HEK293 (cell line): Measurements from ENCODE around the gene UBE2D2.
A peak's percentile ranks its signal among the peaks of the same experiment; 100 is the strongest.

Experiments used
- CTCF ChIP-seq: fragments of 450-650 bp; formaldehyde crosslinking; IDR thresholded peaks from 2 replicates; pipeline ENCODE4 v1.5.1; 2016; ENCODE audit warnings: missing biosample characterization, missing genetic modification characterization
- KLF9 ChIP-seq: fragments of 450-650 bp; formaldehyde crosslinking; IDR thresholded peaks from 2 replicates; pipeline ENCODE4 v1.5.1; 2016; ENCODE audit warnings: missing biosample characterization, missing genetic modification characterization, low read depth
- MEIS1 ChIP-seq: sonication (generic); formaldehyde crosslinking; IDR thresholded peaks from 2 replicates; pipeline ENCODE4 v1.8.1; 2022; ENCODE audit warnings: missing genetic modification reagents, mild to moderate bottlenecking, borderline replicate concordance
- MYNN ChIP-seq: fragments of 450-650 bp; formaldehyde crosslinking; IDR thresholded peaks from 2 replicates; pipeline ENCODE4 v1.5.1; 2016; ENCODE audit warnings: missing biosample characterization, missing genetic modification characterization, borderline replicate concordance
- PATZ1 ChIP-seq: fragments of 450-650 bp; formaldehyde crosslinking; IDR thresholded peaks from 2 replicates; pipeline ENCODE4 v1.5.1; 2016; ENCODE audit warnings: missing biosample characterization, missing genetic modification characterization
- YY1 ChIP-seq: fragments of 450-650 bp; formaldehyde crosslinking; IDR thresholded peaks from 2 replicates; pipeline ENCODE4 v1.5.1; 2018; ENCODE audit warnings: missing biosample characterization, missing genetic modification characterization
- ZNF133 ChIP-seq: fragments of 450-650 bp; formaldehyde crosslinking; IDR thresholded peaks from 2 replicates; pipeline ENCODE4 v1.5.1; 2016; ENCODE audit warnings: missing biosample characterization, missing genetic modification characterization
- ZNF23 ChIP-seq: fragments of 450-650 bp; formaldehyde crosslinking; IDR thresholded peaks from 2 replicates; pipeline ENCODE4 v1.5.1; 2016; ENCODE audit warnings: missing biosample characterization, missing genetic modification characterization, borderline replicate concordance
- ZNF350 ChIP-seq: fragments of 450-650 bp; formaldehyde crosslinking; IDR thresholded peaks from 2 replicates; pipeline ENCODE4 v1.5.0; 2017; ENCODE audit warnings: missing biosample characterization, mild to moderate bottlenecking, missing genetic modification characterization
- ZNF776 ChIP-seq: fragments of 450-650 bp; formaldehyde crosslinking; IDR thresholded peaks from 2 replicates; pipeline ENCODE4 v1.5.0; 2017; ENCODE audit warnings: missing biosample characterization, missing genetic modification characterization, borderline replicate concordance
- ZNF791 ChIP-seq: fragments of 450-650 bp; formaldehyde crosslinking; IDR thresholded peaks from 2 replicates; pipeline ENCODE4 v1.5.1; 2016; ENCODE audit warnings: missing biosample characterization, missing genetic modification characterization
- ZSCAN16 ChIP-seq: fragments of 450-650 bp; formaldehyde crosslinking; IDR thresholded peaks from 2 replicates; pipeline ENCODE4 v1.5.1; 2016; ENCODE audit warnings: missing biosample characterization, missing genetic modification characterization

GRCh38 chr5:139637438-139638089 lies 76.4 kb downstream of the UBE2D2 start:
- TF ChIP-seq KLF9, result 0 out of 2 replicates have a peak, but pooled peaks have one; percentile 46
- TF ChIP-seq CTCF (tag by site-specific recombination), result peak; percentile 32; the same call in 1 of the 2 replicates
- TF ChIP-seq MEIS1, result no peak
- no peak for TF ChIP-seq ZNF133 (tag by site-specific recombination)
- TF ChIP-seq ZNF350 (tag by site-specific recombination), result no peak
- no peak for TF ChIP-seq ZNF23 (tag by site-specific recombination)
- no peak for TF ChIP-seq ZNF791
- TF ChIP-seq ZNF776 (tag by site-specific recombination), result no peak
- TF ChIP-seq YY1, result no peak
- TF ChIP-seq ZSCAN16 (tag by site-specific recombination), result no peak
- TF ChIP-seq MYNN (tag by site-specific recombination), result no peak
- TF ChIP-seq PATZ1 (tag by site-specific recombination), result peak; percentile 54
